CD4-positive, alpha-beta memory T cell (primary cell): ENCODE results near the gene TFEC. TPM values are rescaled to one million over a fixed set of nuclear protein-coding genes. Genes with fewer than 3 reads are reported as not detected.

Experiments used
- CTCF ChIA-PET: fragments of 350-600 bp; sonication (Branson Sonifier 250); formaldehyde crosslinking; loops from one replicate; lab custom pipeline; 2021; ENCODE audit warnings: inconsistent platforms; ENCODE audit not compliant: partially characterized antibody; lab: Charles Lee
- POLR2A ChIA-PET: fragments of 350-600 bp; sonication (Branson Sonifier 250); formaldehyde crosslinking; loops from one replicate; lab custom pipeline; 2021; ENCODE audit not compliant: partially characterized antibody; lab: Charles Lee
- DNase-seq, 5 donors: peaks; one replicate each; pipeline versions ENCODE4 v3.0.0 to v3.0.0-alpha.2; 2020 to 2022; ENCODE audit warnings: mixed read lengths in 1 of 5
- H3K27ac ChIP-seq: one replicate; pipeline ENCODE4 v1.7.0; 2013; ENCODE audit warnings: low read depth, low read length
- H3K27me3 ChIP-seq: 2 replicates; pipeline ENCODE4 v1.7.0; 2013; ENCODE audit warnings: mild to moderate bottlenecking, low read length, moderate library complexity; ENCODE audit not compliant: insufficient read depth
- H3K36me3 ChIP-seq: 2 replicates; pipeline ENCODE4 v1.7.0; 2013; ENCODE audit warnings: mild to moderate bottlenecking, low read length, moderate library complexity; ENCODE audit not compliant: insufficient read depth
- H3K4me1 ChIP-seq: 2 replicates; pipeline ENCODE4 v1.7.0; 2013; ENCODE audit warnings: mild to moderate bottlenecking, low read length, moderate library complexity; ENCODE audit not compliant: insufficient read depth
- H3K4me3 ChIP-seq, 2 donors: one replicate each; pipeline ENCODE4 v1.7.0; 2013; ENCODE audit warnings: low read length in 2 of 2, mild to moderate bottlenecking in 1 of 2
- H3K9me3 ChIP-seq, 2 donors: one replicate each; pipeline ENCODE4 v1.7.0; 2013; ENCODE audit warnings: low read length in 2 of 2, control low read depth in 1 of 2; ENCODE audit not compliant: control insufficient read depth in 1 of 2
- H3K27ac Mint-ChIP-seq, 7 donors: one replicate each; pipeline ENCODE4 v1.8.0; 2020 to 2021; ENCODE audit warnings: mixed read lengths in 7 of 7, mild to moderate bottlenecking in 6 of 7, inconsistent platforms in 3 of 7, moderate library complexity in 3 of 7
- H3K27me3 Mint-ChIP-seq, 2 donors: one replicate each; pipeline ENCODE4 v1.8.0; 2020 to 2021; ENCODE audit warnings: mixed read lengths in 2 of 2
- H3K36me3 Mint-ChIP-seq, 2 donors: one replicate each; pipeline ENCODE4 v1.8.0; 2020 to 2021; ENCODE audit warnings: mixed read lengths in 2 of 2, inconsistent platforms in 1 of 2, mild to moderate bottlenecking in 1 of 2
- H3K4me1 Mint-ChIP-seq, 4 donors: one replicate each; pipeline ENCODE4 v1.8.0; 2020 to 2021; ENCODE audit warnings: mixed read lengths in 4 of 4, mild to moderate bottlenecking in 1 of 4
- H3K4me3 Mint-ChIP-seq, 8 donors: one replicate each; pipeline ENCODE4 v1.8.0; 2020 to 2021; ENCODE audit warnings: mixed read lengths in 8 of 8, mild to moderate bottlenecking in 7 of 8, moderate library complexity in 6 of 8, inconsistent platforms in 3 of 8
- H3K9me3 Mint-ChIP-seq, 8 donors: one replicate each; pipeline ENCODE4 v1.8.0; 2020 to 2021; ENCODE audit warnings: mixed read lengths in 8 of 8, mild to moderate bottlenecking in 5 of 8, inconsistent platforms in 3 of 8, moderate library complexity in 1 of 8
- intact Hi-C: fragments of 100-400 bp; cut with micrococcal nuclease; formaldehyde crosslinking; loops from one replicate; pipeline ENCODE4 v1.15.1; 2023
- polyA plus RNA-seq, 2 donors: library from polyadenylated mRNA; unstranded; fragments of 300-500 nt; fragmentation: Illumina TruSeq; gene quantifications; one replicate each; pipeline ENCODE4 v1.2.3, GENCODE V29; 2021
- total RNA-seq, 2 experiments: library from RNA; stranded (reverse); gene quantifications; one replicate each; pipeline ENCODE4 v1.2.3, GENCODE V29; 2021

The TFEC gene
- total and polyA plus RNA-seq, 4 experiments from 2014 or later: 0.20 to 1.2 (median 0.70) TPM; not detected in 1

DNA sequence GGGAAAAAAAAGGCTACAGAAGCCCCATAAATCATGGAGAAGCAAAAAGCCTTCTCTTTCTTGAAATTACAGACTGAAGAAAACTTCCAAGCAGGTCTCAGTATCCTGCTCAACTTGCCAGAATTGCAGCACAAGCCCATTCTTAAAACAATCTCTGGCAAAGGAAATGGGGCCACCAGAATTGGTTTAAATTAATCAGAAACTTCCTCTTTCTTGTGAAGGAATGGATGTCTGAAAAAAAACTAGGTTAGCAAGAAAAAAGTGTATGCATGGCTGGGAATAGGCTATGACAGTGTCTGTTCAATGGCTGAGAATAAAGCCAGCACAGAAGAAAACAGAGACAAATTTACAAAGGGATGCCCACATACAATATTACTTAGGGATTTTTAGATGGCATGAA is 59.1 kb downstream of the TFEC start:
- POLR2A ChIA-PET: no interaction called here
- intact Hi-C loops: no loop called here
- no peaks in the 10 kb centered on the region for H3K36me3 ChIP-seq

DNA sequence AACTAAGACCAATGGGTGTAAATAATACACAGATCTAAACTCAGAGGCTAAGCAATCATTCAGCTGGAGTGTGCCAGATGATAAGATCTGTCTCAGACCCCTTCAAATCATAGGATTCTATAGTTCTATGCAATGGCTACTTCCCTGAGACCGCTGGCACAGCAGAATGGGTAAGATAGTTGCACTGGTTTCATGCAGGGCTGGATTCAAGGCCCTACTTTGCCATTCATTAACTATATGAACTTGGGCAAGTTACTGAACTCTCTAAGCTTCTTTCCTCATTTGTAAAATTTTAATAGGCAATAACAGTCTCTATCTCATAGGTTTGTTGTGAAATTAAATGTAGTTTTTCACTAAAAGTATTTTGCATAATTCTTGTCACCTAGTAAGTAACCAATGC is 62.0 kb downstream of the TFEC start:
- ChIA-PET POLR2A (no interaction called here), CTCF (no interaction called here)
- no peaks in the 10 kb centered on the region for H3K4me1 Mint-ChIP-seq
- no peak overlapping the region for H3K4me3 ChIP-seq
- no peak overlapping the region for H3K4me3 Mint-ChIP-seq
- H3K9me3 ChIP-seq: no peaks in the 10 kb centered on the region
- no peaks in the 10 kb centered on the region for H3K36me3 Mint-ChIP-seq
- no peaks in the 10 kb centered on the region for H3K4me1 ChIP-seq
- H3K9me3 Mint-ChIP-seq: no peaks in the 10 kb centered on the region
- DNase-seq: no peak
- no peaks in the 10 kb centered on the region for H3K27me3 Mint-ChIP-seq
- intact Hi-C loops: no loop called here
- H3K36me3 ChIP-seq: no peaks in the 10 kb centered on the region
- no peak overlapping the region for H3K27ac Mint-ChIP-seq
- H3K27me3 ChIP-seq: no peaks in the 10 kb centered on the region
- H3K27ac ChIP-seq: no peak overlapping the region

More for the DNA sequence above, 59.1 kb downstream of the TFEC start:
- H3K27ac ChIP-seq: no peak overlapping the region
- no peaks in the 10 kb centered on the region for H3K27me3 ChIP-seq
- no peaks in the 10 kb centered on the region for H3K9me3 Mint-ChIP-seq
- no peaks in the 10 kb centered on the region for H3K27me3 Mint-ChIP-seq
- H3K27ac Mint-ChIP-seq: no peak overlapping the region
- H3K36me3 Mint-ChIP-seq: no peaks in the 10 kb centered on the region
- no peaks in the 10 kb centered on the region for H3K9me3 ChIP-seq
- no peak overlapping the region for H3K4me3 Mint-ChIP-seq
- H3K4me1 Mint-ChIP-seq: no peaks in the 10 kb centered on the region
- no peaks in the 10 kb centered on the region for H3K4me1 ChIP-seq
- DNase-seq: no peak
- H3K4me3 ChIP-seq: no peak overlapping the region
- CTCF ChIA-PET: no interaction called here

DNA sequence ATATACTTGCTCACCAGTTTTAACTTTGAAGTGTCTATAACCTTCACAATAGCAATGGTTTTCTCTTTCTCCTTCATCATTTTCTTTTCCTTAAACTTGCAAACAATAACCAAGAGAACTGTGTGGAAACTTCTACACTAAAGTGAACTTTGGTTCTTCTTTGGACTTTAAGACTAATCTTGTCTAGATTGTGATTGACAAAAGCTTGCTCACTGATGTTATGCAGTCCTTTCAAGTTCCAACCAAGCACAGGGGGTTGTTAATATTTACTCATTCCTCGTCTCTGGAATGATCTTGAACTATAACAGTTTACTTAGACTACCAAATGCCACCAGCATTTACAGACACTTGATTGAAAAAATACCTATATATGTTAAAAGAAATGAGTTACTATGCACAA is 62.4 kb downstream of the TFEC start:
- no peak for DNase-seq
- H3K27ac ChIP-seq: no peak overlapping the region

DNA sequence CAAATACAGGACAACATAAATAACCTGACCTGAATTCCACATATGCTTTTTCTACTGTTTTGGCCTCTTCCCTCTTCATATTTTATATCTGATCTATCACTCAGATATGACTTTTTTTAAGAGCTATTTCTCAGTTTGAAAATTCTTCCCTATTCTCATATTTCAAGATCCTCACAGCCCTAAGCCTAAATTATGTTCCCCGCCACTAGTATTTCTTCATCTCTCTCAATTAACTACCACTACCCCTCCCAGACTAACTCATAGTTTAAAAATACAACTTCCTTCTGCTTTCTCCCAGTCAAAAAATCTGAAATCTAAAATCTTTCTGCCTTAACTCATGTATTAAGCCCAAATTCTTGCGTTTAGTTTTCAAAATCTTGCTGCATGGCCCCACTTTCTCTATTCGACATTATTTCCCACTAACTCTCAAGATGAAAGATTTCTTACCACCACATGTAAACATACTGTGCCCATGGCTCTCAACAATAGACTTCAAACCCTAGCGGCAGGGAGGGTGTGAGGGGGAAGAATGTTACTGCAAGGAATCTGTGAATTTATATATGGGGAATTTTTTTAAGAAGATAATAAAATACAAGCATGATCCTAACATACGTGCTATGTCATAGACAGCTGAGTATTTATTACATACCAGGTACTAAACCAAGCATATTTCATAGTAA is 64.6 kb downstream of the TFEC start:
- no peak overlapping the region for H3K27ac ChIP-seq
- H3K36me3 ChIP-seq: no peaks in the 10 kb centered on the region
- ChIA-PET POLR2A (no interaction called here), CTCF (no interaction called here)
- no peak for DNase-seq
- H3K4me3 Mint-ChIP-seq: no peak overlapping the region
- H3K27me3 ChIP-seq: no peaks in the 10 kb centered on the region
- H3K9me3 ChIP-seq: no peaks in the 10 kb centered on the region
- H3K4me3 ChIP-seq: no peak overlapping the region
- no peaks in the 10 kb centered on the region for H3K4me1 Mint-ChIP-seq
- no peaks in the 10 kb centered on the region for H3K36me3 Mint-ChIP-seq
- peaks cover 0 to 4% (median 0%) of the 10 kb centered on the region in 8 donors for H3K9me3 Mint-ChIP-seq
- no peak overlapping the region for H3K27ac Mint-ChIP-seq
- intact Hi-C loops: no loop called here
- H3K27me3 Mint-ChIP-seq: no peaks in the 10 kb centered on the region
- H3K4me1 ChIP-seq: no peaks in the 10 kb centered on the region

More for the DNA sequence above, 62.4 kb downstream of the TFEC start:
- ChIA-PET CTCF (no interaction called here), POLR2A (no interaction called here)
- Mint-ChIP-seq H3K27me3 (no peaks in the 10 kb centered on the region), H3K4me1 (no peaks in the 10 kb centered on the region), H3K9me3 (peaks cover 0 to under 1% (median 0%) of the 10 kb centered on the region in 8 donors), H3K36me3 (no peaks in the 10 kb centered on the region), H3K4me3 (no peak overlapping the region), H3K27ac (no peak overlapping the region)
- no peaks in the 10 kb centered on the region for H3K36me3 ChIP-seq
- intact Hi-C loops: no loop called here
- H3K9me3 ChIP-seq: no peaks in the 10 kb centered on the region
- H3K4me3 ChIP-seq: no peak overlapping the region
- no peaks in the 10 kb centered on the region for H3K27me3 ChIP-seq
- no peaks in the 10 kb centered on the region for H3K4me1 ChIP-seq

DNA sequence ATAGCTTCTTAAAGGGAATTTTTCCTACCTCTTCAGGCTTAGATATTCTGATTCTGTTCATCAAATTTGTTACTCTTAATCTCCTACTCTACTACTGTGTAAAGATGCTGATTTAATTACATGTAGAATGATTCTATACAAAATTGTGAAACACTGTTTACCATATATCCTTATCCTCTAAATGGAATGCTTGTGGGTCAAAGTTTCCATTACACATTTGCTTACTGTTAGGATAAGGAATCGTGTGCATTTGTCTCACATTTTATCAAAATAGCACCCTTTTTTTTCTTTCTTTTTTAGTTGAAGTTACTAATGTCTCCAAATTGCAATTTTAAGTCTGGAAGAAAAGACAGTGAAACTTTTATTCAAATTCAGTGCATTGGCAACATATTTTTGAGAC is 65.3 kb downstream of the TFEC start:
- H3K4me3 ChIP-seq: no peak overlapping the region
- intact Hi-C loops: no loop called here
- ChIA-PET POLR2A (no interaction called here), CTCF (no interaction called here)
- no peaks in the 10 kb centered on the region for H3K36me3 ChIP-seq
- H3K4me1 ChIP-seq: no peaks in the 10 kb centered on the region
- peaks cover 0 to 4% (median 0%) of the 10 kb centered on the region in 8 donors for H3K9me3 Mint-ChIP-seq
- H3K9me3 ChIP-seq: no peaks in the 10 kb centered on the region
- no peaks in the 10 kb centered on the region for H3K27me3 Mint-ChIP-seq
- DNase-seq: no peak
- no peaks in the 10 kb centered on the region for H3K27me3 ChIP-seq
- H3K4me1 Mint-ChIP-seq: no peaks in the 10 kb centered on the region
- no peaks in the 10 kb centered on the region for H3K36me3 Mint-ChIP-seq
- no peak overlapping the region for H3K27ac Mint-ChIP-seq
- H3K4me3 Mint-ChIP-seq: no peak overlapping the region
- H3K27ac ChIP-seq: no peak overlapping the region

DNA sequence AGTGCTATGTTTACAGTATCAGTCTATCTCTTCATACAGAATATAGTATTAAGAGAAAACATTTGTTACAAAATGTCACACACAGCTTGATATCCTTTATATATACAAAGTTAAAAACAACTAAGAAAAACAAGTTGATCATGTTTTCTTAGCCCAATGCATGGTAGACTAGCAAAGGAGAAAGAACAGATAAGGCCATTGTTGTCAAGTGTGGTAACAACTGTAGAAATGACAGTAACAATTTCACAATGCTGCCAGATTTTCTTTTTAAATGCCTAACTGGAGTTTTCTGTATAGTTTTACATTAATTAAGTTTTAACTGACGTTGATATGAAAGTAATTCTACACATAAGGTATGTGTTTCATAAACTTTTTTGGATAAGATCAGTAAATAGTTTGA is 65.8 kb downstream of the TFEC start:
- Mint-ChIP-seq H3K4me1 (no peaks in the 10 kb centered on the region), H3K36me3 (no peaks in the 10 kb centered on the region), H3K4me3 (no peak overlapping the region), H3K27ac (no peak overlapping the region), H3K9me3 (peaks cover 0 to 4% (median 0%) of the 10 kb centered on the region in 8 donors), H3K27me3 (no peaks in the 10 kb centered on the region)
- Histone ChIP-seq H3K27ac (no peak overlapping the region), H3K4me3 (no peak overlapping the region), H3K27me3 (no peaks in the 10 kb centered on the region), H3K9me3 (no peaks in the 10 kb centered on the region), H3K4me1 (no peaks in the 10 kb centered on the region), H3K36me3 (no peaks in the 10 kb centered on the region)
- no peak for DNase-seq
- CTCF ChIA-PET: no interaction called here
- POLR2A ChIA-PET: no interaction called here
- intact Hi-C loops: no loop called here

DNA sequence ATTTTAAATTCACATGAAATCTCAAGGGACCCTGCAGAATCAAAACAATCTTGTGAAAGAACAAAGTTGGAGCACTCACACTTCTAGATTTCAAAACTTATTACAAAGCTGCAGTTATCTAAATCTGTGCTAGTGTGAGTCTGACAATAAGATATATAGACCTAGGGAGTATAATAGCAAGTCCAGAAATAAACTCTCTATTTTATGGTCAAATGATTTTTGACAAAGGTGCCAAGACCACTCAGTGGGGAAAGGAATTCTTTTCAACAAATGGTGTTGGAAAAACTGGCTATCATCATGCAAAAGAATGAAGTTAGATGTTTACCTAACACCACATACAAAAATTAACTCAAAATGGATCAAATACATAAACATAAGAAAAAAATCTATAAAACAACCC is 68.2 kb downstream of the TFEC start:
- Histone ChIP-seq H3K27me3 (no peaks in the 10 kb centered on the region), H3K27ac (no peak overlapping the region), H3K4me1 (no peaks in the 10 kb centered on the region), H3K4me3 (no peak overlapping the region), H3K9me3 (no peaks in the 10 kb centered on the region), H3K36me3 (no peaks in the 10 kb centered on the region)
- DNase-seq: no peak
- no peak overlapping the region for H3K4me3 Mint-ChIP-seq
- intact Hi-C loops: no loop called here
- H3K27me3 Mint-ChIP-seq: no peaks in the 10 kb centered on the region
- no peaks in the 10 kb centered on the region for H3K4me1 Mint-ChIP-seq
- CTCF ChIA-PET: no interaction called here
- no peak overlapping the region for H3K27ac Mint-ChIP-seq
- H3K36me3 Mint-ChIP-seq: no peaks in the 10 kb centered on the region
- peaks cover 0 to 6% (median 0%) of the 10 kb centered on the region in 8 donors for H3K9me3 Mint-ChIP-seq
- POLR2A ChIA-PET: no interaction called here
